PC-3 (cell line): ENCODE results near the gene DPH7.

ENCODE experiments used
- EZH2 ChIP-seq: fragments of 300-600 bp; sonication (generic); IDR thresholded peaks from one replicate; pipeline ENCODE4 v1.6.1; 2017; ENCODE audit warnings: antibody characterized with exemption, mild to moderate bottlenecking, low read length; ENCODE audit not compliant: unreplicated experiment
- EZH2phosphoT487 ChIP-seq: fragments of 300-600 bp; sonication (generic); IDR thresholded peaks from 2 replicates; pipeline ENCODE4 v1.6.1; 2018; ENCODE audit warnings: mild to moderate bottlenecking, antibody characterized with exemption, low read length, borderline replicate concordance
- TF ChIP-seq, protein P1 (sequence below): fragments of 300-600 bp; sonication (generic); conservative IDR thresholded peaks from 2 replicates; pipeline ENCODE4 v1.5.1; 2017; ENCODE audit warnings: antibody characterized with exemption, low read depth, mild to moderate bottlenecking, low read length

DNA sequence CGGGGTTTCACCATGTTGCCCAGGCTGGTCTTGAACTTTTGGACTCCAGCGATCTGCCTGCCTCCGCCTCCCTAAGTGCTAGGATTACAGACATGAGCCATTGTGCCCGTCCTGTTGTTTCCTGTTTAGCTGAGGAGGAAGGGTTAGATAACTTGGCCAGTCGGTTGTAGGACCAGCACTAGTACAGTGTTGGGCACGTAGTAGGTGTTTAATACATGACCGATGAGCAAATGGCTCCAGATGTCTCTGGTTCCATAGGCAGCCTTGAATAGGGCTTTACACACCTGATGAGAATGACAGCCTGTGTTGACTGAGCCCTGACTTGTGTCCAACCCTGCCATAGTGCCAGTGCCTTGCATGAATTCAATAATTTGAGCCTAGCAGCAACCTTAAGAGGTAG is 41.9 kb upstream of the DPH7 start:
- TF ChIP-seq, protein P1, sequence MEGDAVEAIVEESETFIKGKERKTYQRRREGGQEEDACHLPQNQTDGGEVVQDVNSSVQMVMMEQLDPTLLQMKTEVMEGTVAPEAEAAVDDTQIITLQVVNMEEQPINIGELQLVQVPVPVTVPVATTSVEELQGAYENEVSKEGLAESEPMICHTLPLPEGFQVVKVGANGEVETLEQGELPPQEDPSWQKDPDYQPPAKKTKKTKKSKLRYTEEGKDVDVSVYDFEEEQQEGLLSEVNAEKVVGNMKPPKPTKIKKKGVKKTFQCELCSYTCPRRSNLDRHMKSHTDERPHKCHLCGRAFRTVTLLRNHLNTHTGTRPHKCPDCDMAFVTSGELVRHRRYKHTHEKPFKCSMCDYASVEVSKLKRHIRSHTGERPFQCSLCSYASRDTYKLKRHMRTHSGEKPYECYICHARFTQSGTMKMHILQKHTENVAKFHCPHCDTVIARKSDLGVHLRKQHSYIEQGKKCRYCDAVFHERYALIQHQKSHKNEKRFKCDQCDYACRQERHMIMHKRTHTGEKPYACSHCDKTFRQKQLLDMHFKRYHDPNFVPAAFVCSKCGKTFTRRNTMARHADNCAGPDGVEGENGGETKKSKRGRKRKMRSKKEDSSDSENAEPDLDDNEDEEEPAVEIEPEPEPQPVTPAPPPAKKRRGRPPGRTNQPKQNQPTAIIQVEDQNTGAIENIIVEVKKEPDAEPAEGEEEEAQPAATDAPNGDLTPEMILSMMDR: no peak
- TF ChIP-seq EZH2 (no peak), EZH2phosphoT487 (no peak)
